HepG2 (cell line): Measurements from ENCODE around the gene BCAR3. TPM values are rescaled to one million over a fixed set of nuclear protein-coding genes. Genes with fewer than 3 reads are reported as not detected.

Source experiments
- ATF1 ChIP-seq: IDR thresholded peaks from 2 replicates; pipeline ENCODE4 v1.6.1; 2016; ENCODE audit warnings: mild to moderate bottlenecking, control low read depth
- ATF7 ChIP-seq, 2 experiments: fragments of 450-650 bp in 1 of 2; sonication (generic) in 1 of 2; formaldehyde crosslinking in 1 of 2; IDR thresholded peaks; 2 replicates each; pipeline versions ENCODE4 v1.4.0 to v1.6.1; 2016 to 2020; ENCODE audit warnings: antibody characterized with exemption in 1 of 2, mild to moderate bottlenecking in 1 of 2, missing genetic modification reagents in 1 of 2
- CERS6 ChIP-seq: sonication (generic); formaldehyde crosslinking; IDR thresholded peaks from 2 replicates; pipeline ENCODE4 v1.5.0; 2020; ENCODE audit warnings: missing genetic modification reagents
- FUBP1 ChIP-seq: sonication (generic); formaldehyde crosslinking; IDR thresholded peaks from 2 replicates; pipeline ENCODE4 v1.5.1; 2020; ENCODE audit warnings: missing genetic modification reagents, mild to moderate bottlenecking, borderline replicate concordance
- GFI1 ChIP-seq: sonication (generic); formaldehyde crosslinking; IDR thresholded peaks from 2 replicates; pipeline ENCODE4 v1.5.0; 2020; ENCODE audit warnings: missing genetic modification reagents, mild to moderate bottlenecking, borderline replicate concordance
- HDAC2 ChIP-seq: sonication (generic); formaldehyde crosslinking; IDR thresholded peaks from 2 replicates; pipeline ENCODE4 v1.4.0; 2020; ENCODE audit warnings: missing genetic modification reagents
- LCORL ChIP-seq, 2 experiments: fragments of 450-650 bp in 1 of 2; sonication (generic) in 1 of 2; formaldehyde crosslinking in 1 of 2; IDR thresholded peaks; 2 replicates each; pipeline versions ENCODE4 v1.5.0 to v1.6.1; 2017 to 2020; ENCODE audit warnings: antibody characterized with exemption in 1 of 2, missing genetic modification reagents in 1 of 2
- MXI1 ChIP-seq: IDR thresholded peaks from 3 replicates; pipeline ENCODE4 v1.6.1; 2012; ENCODE audit warnings: low read depth, low read length, inconsistent platforms, borderline replicate concordance
- NFKB2 ChIP-seq: sonication (generic); formaldehyde crosslinking; IDR thresholded peaks from 2 replicates; pipeline ENCODE4 v1.4.0; 2020; ENCODE audit warnings: missing genetic modification reagents, borderline replicate concordance
- PHF5A ChIP-seq: IDR thresholded peaks from one replicate; pipeline ENCODE4 v1.6.1; 2018; ENCODE audit warnings: low read depth, missing genetic modification reagents; ENCODE audit not compliant: unreplicated experiment
- SMARCC2 ChIP-seq: fragments of 450-650 bp; IDR thresholded peaks from 2 replicates; pipeline ENCODE4 v1.6.1; 2017; ENCODE audit warnings: antibody characterized with exemption, mild to moderate bottlenecking
- SMYD3 ChIP-seq: sonication (generic); formaldehyde crosslinking; IDR thresholded peaks from 2 replicates; pipeline ENCODE4 v1.8.1; 2023; ENCODE audit warnings: mild to moderate bottlenecking, missing genetic modification reagents
- SNAPC5 ChIP-seq: sonication (generic); formaldehyde crosslinking; IDR thresholded peaks from 2 replicates; pipeline ENCODE4 v1.8.1; 2023; ENCODE audit warnings: mild to moderate bottlenecking, missing genetic modification reagents, borderline replicate concordance
- U2AF2 ChIP-seq: fragments of 200-400 bp; formaldehyde crosslinking; IDR thresholded peaks from 2 replicates; pipeline ENCODE4 v1.6.1; 2017; ENCODE audit warnings: low read depth, mild to moderate bottlenecking, low read length
- ZFP37 ChIP-seq: sonication (generic); formaldehyde crosslinking; IDR thresholded peaks from 2 replicates; pipeline ENCODE4 v1.4.0; 2020; ENCODE audit warnings: missing genetic modification reagents, borderline replicate concordance
- ZFYVE20 ChIP-seq: sonication (generic); formaldehyde crosslinking; IDR thresholded peaks from 2 replicates; pipeline ENCODE4 v1.8.0; 2023; ENCODE audit warnings: low read depth, mild to moderate bottlenecking, moderate library complexity, missing genetic modification reagents, borderline replicate concordance
- ZMYM2 ChIP-seq: sonication (generic); formaldehyde crosslinking; IDR thresholded peaks from 2 replicates; pipeline ENCODE4 v1.8.0; 2022; ENCODE audit warnings: mild to moderate bottlenecking, missing genetic modification reagents
- ZNF24 ChIP-seq: fragments of 450-650 bp; IDR thresholded peaks from 2 replicates; pipeline ENCODE4 v1.6.1; 2017; ENCODE audit warnings: antibody characterized with exemption, mild to moderate bottlenecking
- ZNF484 ChIP-seq: sonication (generic); formaldehyde crosslinking; IDR thresholded peaks from 2 replicates; pipeline ENCODE4 v1.5.1; 2020; ENCODE audit warnings: mild to moderate bottlenecking, low read depth, missing genetic modification reagents, borderline replicate concordance
- ZNF629 ChIP-seq: sonication (generic); formaldehyde crosslinking; conservative IDR thresholded peaks from 2 replicates; pipeline ENCODE4 v1.5.0; 2020; ENCODE audit warnings: missing genetic modification reagents
- ZNF782 ChIP-seq: sonication (generic); formaldehyde crosslinking; IDR thresholded peaks from 2 replicates; pipeline ENCODE4 v1.4.0; 2020; ENCODE audit warnings: missing genetic modification reagents, mild to moderate bottlenecking, borderline replicate concordance
- ZSCAN25 ChIP-seq: sonication (generic); formaldehyde crosslinking; IDR thresholded peaks from 2 replicates; pipeline ENCODE4 v1.8.0; 2022; ENCODE audit warnings: mild to moderate bottlenecking, missing genetic modification reagents
- polyA plus RNA-seq, 8 experiments: library from polyadenylated mRNA; depleted of rRNA in 3 of 8; stranded (reverse) in 7 of 8; unstranded in 1 of 8; fragments of >200 nt; fragmentation: Illumina TruSeq in 4 of 8; extraction: Trizol in 4 of 8; gene quantifications; 2 replicates each; pipeline versions ENCODE4 v1.2.1 to v1.2.3, GENCODE V29; 2011 to 2016; ENCODE audit warnings: low read depth in 4 of 8, missing spikeins in 1 of 8, mixed read lengths in 1 of 8; ENCODE audit not compliant: insufficient read depth in 1 of 8
- total RNA-seq, 5 experiments: library from RNA; depleted of rRNA; stranded (reverse); fragments of >200 nt; fragmentation: Illumina TruSeq; extraction: Trizol; gene quantifications; 2 replicates each; pipeline ENCODE4 v1.2.3, GENCODE V29; 2016; ENCODE audit warnings: low read depth in 1 of 5
- TF ChIP-seq, protein P1 (sequence below): sonication (generic); formaldehyde crosslinking; IDR thresholded peaks from 2 replicates; pipeline ENCODE4 v1.4.0; 2020; ENCODE audit warnings: low read depth, mild to moderate bottlenecking, missing genetic modification reagents
- TF ChIP-seq, protein P2 (sequence below): sonication (generic); formaldehyde crosslinking; IDR thresholded peaks from 2 replicates; pipeline ENCODE4 v1.8.0; 2022; ENCODE audit warnings: missing genetic modification reagents, low read depth, mild to moderate bottlenecking, borderline replicate concordance

BCAR3 gene
- total and polyA plus RNA-seq, 2 of the 13 experiments (the other 11 are each of a cell fraction or from before 2014, with no cell fraction given): 3.6 to 4.8 TPM

DNA sequence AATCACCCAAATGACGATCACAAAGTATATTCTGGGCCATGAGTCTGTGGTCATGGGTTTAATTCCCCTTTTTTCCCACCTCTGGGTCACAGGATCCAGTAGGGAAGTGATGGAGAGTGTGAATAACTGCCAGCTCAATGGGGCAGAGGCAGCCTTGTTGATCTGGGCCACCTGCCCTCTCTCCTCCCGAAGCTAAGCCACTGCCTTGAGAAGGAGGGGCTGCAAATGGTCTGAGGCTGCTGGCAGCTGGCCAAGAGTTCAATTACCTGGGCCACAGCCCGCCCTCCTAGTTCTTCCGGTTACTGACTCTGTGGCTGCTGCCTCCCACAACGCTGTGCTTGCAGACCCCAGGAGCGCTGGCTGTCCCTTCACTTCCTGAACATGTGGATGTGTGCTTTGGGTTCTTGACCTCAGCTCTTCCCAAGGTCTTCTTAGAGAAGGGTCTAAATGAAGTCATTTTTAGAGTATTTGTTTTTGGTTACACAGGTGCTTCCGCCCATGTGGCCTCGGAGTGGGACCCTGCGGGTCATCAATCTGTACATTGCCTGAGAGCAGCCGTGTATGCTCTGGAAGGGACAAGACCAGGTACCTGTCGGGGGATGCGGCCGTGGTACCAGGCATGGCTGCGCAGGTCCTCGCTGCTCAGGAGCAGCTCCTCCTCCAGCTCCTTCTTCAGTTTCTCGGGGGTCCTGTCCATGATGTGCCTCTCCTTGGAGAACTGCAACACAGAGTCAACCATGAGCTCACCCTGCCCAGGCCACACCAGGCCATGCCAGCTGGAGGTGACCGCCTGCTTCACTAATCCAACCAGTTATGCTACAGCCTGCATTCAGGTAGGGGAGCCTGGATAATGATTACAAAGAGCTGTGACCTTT lies 89.7 kb downstream of the BCAR3 start (continued):
- TF ChIP-seq U2AF2 (no peak), ATF7 (IDR thresholded peaks at IDR 0.05) (no peak), ATF7 (CRISPR knock-in tag; IDR thresholded peaks at IDR 0.05) (peak; percentile 95), ZNF484 (CRISPR knock-in tag) (no peak), FUBP1 (CRISPR knock-in tag) (no peak), PHF5A (CRISPR knock-in tag) (peak; percentile 22), HDAC2 (CRISPR knock-in tag) (peak; percentile 85), ZMYM2 (CRISPR knock-in tag) (0 out of 2 replicates have a peak, but pooled peaks have one; percentile 51), GFI1 (CRISPR knock-in tag) (peak; percentile 84), ZSCAN25 (CRISPR knock-in tag) (no peak), ZNF782 (CRISPR knock-in tag) (peak; percentile 57; the same call in 1 of the 2 replicates), SMARCC2 (no peak), CERS6 (CRISPR knock-in tag) (no peak), ZNF629 (CRISPR knock-in tag) (no peak), MXI1 (peak; percentile 74; the same call in 1 of the 3 replicates), LCORL (IDR thresholded peaks at IDR 0.05) (peak; percentile 85), LCORL (CRISPR knock-in tag; IDR thresholded peaks at IDR 0.05) (peak; percentile 92), ZFYVE20 (CRISPR knock-in tag) (no peak), ZNF24 (no peak), NFKB2 (CRISPR knock-in tag) (peak; percentile 29; the same call in 1 of the 2 replicates), ZFP37 (CRISPR knock-in tag) (0 out of 2 replicates have a peak, but pooled peaks have one; percentile 32), ATF1 (CRISPR knock-in tag) (peak; percentile 25; the same call in 1 of the 2 replicates), SMYD3 (CRISPR knock-in tag) (peak; percentile 97; the same call in 1 of the 2 replicates), SNAPC5 (CRISPR knock-in tag) (no peak)
- TF ChIP-seq, protein P1, sequence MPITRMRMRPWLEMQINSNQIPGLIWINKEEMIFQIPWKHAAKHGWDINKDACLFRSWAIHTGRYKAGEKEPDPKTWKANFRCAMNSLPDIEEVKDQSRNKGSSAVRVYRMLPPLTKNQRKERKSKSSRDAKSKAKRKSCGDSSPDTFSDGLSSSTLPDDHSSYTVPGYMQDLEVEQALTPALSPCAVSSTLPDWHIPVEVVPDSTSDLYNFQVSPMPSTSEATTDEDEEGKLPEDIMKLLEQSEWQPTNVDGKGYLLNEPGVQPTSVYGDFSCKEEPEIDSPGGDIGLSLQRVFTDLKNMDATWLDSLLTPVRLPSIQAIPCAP (CRISPR knock-in tag): no peak
- TF ChIP-seq, protein P2, sequence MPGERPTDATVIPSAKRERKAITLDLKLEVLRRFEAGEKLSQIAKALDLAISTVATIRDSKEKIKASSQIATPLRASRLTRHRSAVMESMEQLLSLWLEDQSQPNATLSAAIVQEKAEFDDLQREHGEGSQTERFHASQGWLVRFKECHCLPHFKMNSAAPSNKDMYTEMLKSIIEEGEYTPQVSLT (CRISPR knock-in tag): no peak
